Lower lobe of right lung (tissue), 2 donors: ENCODE measurements around the gene ATP5PF. TPM values are rescaled to one million over a fixed set of nuclear protein-coding genes. Genes with fewer than 3 reads are reported as not detected.
A peak's percentile ranks its signal among the peaks of the same experiment; 100 is the strongest.
"Not testable (repeated sequence)": the region's sequence is repeated elsewhere in the genome, so short reads cannot be mapped to it uniquely, and the experiment has no call there.

ENCODE experiments used
- ATAC-seq, 2 donors: fragments of 200-7000 bp; cut with Tn5 transposase; one replicate each; pipeline ENCODE4 v1.9.1; 2020 to 2022; ENCODE audit warnings: mild to moderate bottlenecking in 2 of 2, moderate library complexity in 2 of 2
- DNase-seq: peaks from one replicate; pipeline ENCODE4 v3.0.0-alpha.2; 2020
- H3K27ac ChIP-seq: fragments of 200-600 bp; one replicate; pipeline ENCODE4 v1.8.0; 2022
- H3K27me3 ChIP-seq: fragments of 200-600 bp; one replicate; pipeline ENCODE4 v1.8.0; 2022; ENCODE audit warnings: low read depth
- H3K36me3 ChIP-seq: fragments of 200-600 bp; one replicate; pipeline ENCODE4 v1.8.0; 2022; ENCODE audit warnings: mild to moderate bottlenecking
- H3K4me1 ChIP-seq: fragments of 200-600 bp; one replicate; pipeline ENCODE4 v1.8.0; 2022
- H3K4me3 ChIP-seq: fragments of 200-600 bp; one replicate; pipeline ENCODE4 v1.8.0; 2022; ENCODE audit warnings: mild to moderate bottlenecking
- H3K9me3 ChIP-seq: fragments of 200-600 bp; one replicate; pipeline ENCODE4 v1.8.0; 2022
- intact Hi-C: fragments of 100-400 bp; cut with DNase I; formaldehyde crosslinking; loops from one replicate; pipeline ENCODE4 v1.11.0; 2022
- long read RNA-seq: library from polyadenylated mRNA; unstranded; transcript quantifications from one replicate; pipeline ENCODE4 v2.0.0, GENCODE V29; 2021
- total RNA-seq: library from RNA; stranded (reverse); fragmentation: NEBNext Ultra II Directional; extraction: Animal tissue kit (Norgen Biotek cat#: 25700); gene quantifications from one replicate; pipeline ENCODE4 v1.2.1, GENCODE V29; 2021
- TF ChIP-seq, protein P1 (sequence below): fragments of 200-600 bp; IDR thresholded peaks from one replicate; pipeline ENCODE4 v1.8.0; 2022; ENCODE audit warnings: antibody characterized with exemption, mild to moderate bottlenecking
- donor health status: DM: no; HTN: yes; CAD: no; lungs with severe emphysema.

Gene ATP5PF, protein sequence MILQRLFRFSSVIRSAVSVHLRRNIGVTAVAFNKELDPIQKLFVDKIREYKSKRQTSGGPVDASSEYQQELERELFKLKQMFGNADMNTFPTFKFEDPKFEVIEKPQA
- 75.8 TPM for total RNA-seq
- long read RNA-seq, transcript ATP5PF-201 (4 exons, 614 nt) = major isoform, 66 of 94 reads
- long read RNA-seq, partial matches to known transcripts = 2 of 94 reads
- long read RNA-seq, other reads (novel, unspliced or antisense) = 18 of 94 reads

DNA sequence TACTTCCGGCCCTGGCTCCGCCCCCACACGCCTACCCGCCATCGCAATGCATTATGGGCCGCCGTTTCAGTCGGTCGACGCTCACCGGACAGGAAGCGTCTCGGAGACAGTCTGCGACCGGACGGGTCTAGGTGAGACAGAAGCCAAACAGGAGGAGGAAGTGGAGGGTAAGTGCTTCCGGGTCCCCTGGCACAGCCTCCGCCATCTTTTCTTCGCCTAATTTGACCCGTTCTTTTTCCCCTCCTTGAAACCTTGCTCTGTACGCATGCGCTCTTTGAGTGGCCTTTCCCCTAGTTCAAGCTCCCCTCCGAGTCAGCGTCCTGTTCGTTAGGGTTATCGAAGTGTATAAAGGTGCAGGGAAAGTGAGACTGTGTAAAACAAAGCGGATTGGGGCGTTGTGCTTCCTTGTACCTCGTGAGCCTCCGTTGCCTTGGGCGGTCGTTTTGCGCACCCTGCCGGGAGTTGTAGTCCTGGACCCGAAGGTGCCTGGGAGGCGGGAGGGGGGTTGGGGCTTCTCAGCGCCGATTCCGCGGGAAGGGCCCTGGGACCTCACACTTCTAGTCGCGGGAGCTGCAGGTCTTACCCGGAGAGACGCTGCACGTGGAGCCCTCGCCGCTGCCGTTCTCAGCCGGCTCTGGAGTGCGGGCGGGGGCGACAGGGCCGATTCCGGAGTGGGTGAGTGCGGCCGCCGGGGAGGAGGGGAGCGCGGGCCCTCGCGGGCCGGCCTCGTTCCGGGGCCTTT is at the start of gene ATP5PF, which contains the start of gene GABPA:
Gene ATP5PF (minus strand): TSS at position 1 of the 742 bp plus-strand sequence. CDS start 5,110 bp downstream, outside the sequence.
Gene GABPA (plus strand): TSS at position 69 of the 742 bp plus-strand sequence. CDS start 6,627 bp downstream, outside the sequence.
- peak within 1 kb of the TSS; percentile 99 for H3K27ac ChIP-seq
- TF ChIP-seq, protein P1, sequence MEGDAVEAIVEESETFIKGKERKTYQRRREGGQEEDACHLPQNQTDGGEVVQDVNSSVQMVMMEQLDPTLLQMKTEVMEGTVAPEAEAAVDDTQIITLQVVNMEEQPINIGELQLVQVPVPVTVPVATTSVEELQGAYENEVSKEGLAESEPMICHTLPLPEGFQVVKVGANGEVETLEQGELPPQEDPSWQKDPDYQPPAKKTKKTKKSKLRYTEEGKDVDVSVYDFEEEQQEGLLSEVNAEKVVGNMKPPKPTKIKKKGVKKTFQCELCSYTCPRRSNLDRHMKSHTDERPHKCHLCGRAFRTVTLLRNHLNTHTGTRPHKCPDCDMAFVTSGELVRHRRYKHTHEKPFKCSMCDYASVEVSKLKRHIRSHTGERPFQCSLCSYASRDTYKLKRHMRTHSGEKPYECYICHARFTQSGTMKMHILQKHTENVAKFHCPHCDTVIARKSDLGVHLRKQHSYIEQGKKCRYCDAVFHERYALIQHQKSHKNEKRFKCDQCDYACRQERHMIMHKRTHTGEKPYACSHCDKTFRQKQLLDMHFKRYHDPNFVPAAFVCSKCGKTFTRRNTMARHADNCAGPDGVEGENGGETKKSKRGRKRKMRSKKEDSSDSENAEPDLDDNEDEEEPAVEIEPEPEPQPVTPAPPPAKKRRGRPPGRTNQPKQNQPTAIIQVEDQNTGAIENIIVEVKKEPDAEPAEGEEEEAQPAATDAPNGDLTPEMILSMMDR = no peak
- DNase-seq (peak; percentile 98), ATAC-seq (peak; percentile 97 to 98)
- peaks cover 5% of the 10 kb centered on the region for H3K36me3 ChIP-seq
- no peaks in the 10 kb centered on the region for H3K27me3 ChIP-seq
- intact Hi-C loops = no loop called here
- H3K9me3 ChIP-seq = no peaks in the 10 kb centered on the region
- H3K4me3 ChIP-seq = peak within 1 kb of the TSS; percentile 87
- H3K4me1 ChIP-seq = peaks cover 52% of the 10 kb centered on the region

DNA sequence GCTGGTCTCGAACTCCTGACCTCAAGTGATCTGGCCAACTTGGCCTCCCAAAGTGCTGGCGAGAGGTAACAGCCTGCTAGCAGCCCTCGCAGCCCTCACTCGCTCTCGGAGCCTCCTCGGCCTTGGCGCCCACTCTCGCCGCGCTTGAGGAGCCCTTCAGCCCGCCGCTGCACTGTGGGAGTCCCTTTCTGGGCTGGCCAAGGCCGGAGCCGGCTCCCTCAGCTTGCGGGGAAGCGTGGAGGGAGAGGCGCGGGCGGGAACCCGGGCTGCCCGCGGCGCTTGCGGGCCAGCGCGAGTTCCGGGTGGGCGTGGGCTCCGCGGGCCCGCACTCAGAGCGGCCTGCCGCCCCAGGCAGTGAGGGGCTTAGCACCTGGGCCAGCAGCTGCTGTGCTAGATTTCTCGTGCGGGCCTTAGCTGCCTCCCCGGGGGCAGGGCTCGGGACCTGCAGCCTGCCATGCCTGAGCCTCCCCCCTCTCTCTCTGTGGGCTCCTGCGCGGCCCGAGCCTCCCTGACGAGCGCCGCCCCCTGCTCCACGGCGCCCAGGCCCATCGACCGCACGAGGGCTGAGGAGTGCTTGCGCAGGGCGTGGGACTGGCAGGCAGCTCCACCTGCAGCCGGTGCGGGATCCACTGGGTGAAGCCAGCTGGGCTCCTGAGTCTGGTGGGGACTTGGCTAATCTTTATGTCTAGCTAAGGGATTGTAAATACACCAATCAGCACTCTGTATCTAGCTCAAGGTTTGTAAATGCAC is 43.6 kb upstream of the ATP5PF start:
- ATAC-seq, H3K27me3 ChIP-seq, H3K9me3 ChIP-seq, DNase-seq, H3K4me3 ChIP-seq, H3K4me1 ChIP-seq, H3K27ac ChIP-seq, H3K36me3 ChIP-seq, intact Hi-C loops: not testable (repeated sequence)

DNA sequence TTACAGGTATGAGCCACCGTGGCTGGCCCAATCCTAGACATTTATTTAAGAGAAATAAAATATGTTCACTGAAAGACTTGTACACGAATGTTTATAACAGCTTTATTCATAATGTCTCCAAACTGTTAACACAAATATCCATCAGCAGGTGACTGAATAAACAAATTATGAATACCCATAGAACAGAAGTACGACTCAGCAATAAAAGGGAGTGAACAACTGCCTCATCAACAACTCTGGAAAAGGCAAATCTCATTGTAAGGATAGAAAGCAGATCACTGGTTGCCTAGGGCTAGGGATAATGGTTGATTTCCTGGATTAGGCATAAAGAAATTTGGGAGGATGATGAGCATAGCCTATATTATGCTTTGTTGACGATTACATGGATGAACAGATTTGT is 41.7 kb upstream of the ATP5PF start:
- intact Hi-C loops = no loop called here
- H3K9me3 ChIP-seq = no peaks in the 10 kb centered on the region
- no peak overlapping the region for H3K27ac ChIP-seq
- no peak for DNase-seq
- H3K4me3 ChIP-seq = no peak overlapping the region
- H3K36me3 ChIP-seq = no peaks in the 10 kb centered on the region
- no peak for ATAC-seq
- H3K27me3 ChIP-seq = no peaks in the 10 kb centered on the region
- no peaks in the 10 kb centered on the region for H3K4me1 ChIP-seq
- TF ChIP-seq, protein P1 = no peak

DNA sequence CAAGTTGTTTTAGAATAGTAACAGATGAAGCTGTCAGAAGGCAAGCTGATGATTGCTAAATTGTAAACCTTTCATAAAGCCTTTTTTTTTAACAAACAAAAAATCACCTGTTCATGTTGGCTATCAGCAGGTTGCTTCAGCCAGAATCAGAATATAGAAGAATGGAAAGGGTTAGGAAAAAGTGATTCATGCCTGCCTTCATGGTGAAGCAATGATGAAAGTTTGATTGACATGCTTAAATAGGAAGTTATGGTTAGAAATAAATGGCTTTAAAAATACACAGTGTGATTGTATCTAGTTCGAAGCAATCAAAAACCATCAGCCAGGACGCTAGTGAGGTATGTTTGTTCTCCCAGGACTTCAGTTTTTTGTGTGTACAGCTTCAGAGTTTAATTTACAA is 38.0 kb upstream of the ATP5PF start:
- Histone ChIP-seq H3K36me3 (peaks cover 16% of the 10 kb centered on the region), H3K9me3 (no peaks in the 10 kb centered on the region), H3K4me3 (no peak overlapping the region), H3K4me1 (no peaks in the 10 kb centered on the region), H3K27me3 (no peaks in the 10 kb centered on the region), H3K27ac (peak overlapping the region; percentile 61)
- intact Hi-C loops = no loop called here
- TF ChIP-seq, protein P1 = no peak
- ATAC-seq (no peak), DNase-seq (no peak)

DNA sequence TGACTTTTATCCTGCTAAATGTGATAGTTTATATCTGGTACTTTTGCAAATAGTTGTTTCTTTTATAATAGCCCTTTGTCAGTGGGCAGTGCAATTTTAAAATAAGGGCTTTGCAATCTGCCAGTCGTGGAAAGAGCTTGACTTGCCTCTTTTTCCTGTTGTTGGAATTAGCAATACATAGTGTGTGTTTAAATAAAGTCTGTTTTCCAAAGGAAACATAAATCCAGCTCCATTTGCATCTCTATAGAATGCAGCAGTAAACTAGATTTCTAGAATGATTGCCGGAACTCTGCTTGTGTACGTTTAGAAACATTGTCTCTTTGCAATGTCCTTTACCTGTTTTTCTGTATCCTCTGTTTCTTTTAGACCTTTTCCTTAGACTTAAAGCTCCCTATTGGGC is 33.2 kb upstream of the ATP5PF start:
- DNase-seq (no peak), ATAC-seq (no peak)
- H3K9me3 ChIP-seq = no peaks in the 10 kb centered on the region
- no peak overlapping the region for H3K27ac ChIP-seq
- intact Hi-C loops = no loop called here
- H3K4me1 ChIP-seq = no peaks in the 10 kb centered on the region
- H3K4me3 ChIP-seq = no peak overlapping the region
- no peaks in the 10 kb centered on the region for H3K27me3 ChIP-seq
- H3K36me3 ChIP-seq = peaks cover 63% of the 10 kb centered on the region
- TF ChIP-seq, protein P1 = no peak
